Panc1 (cell line): ENCODE results near the gene CRIM1. TPM values are rescaled to one million over a fixed set of nuclear protein-coding genes. Genes with fewer than 3 reads are reported as not detected.

Experiments used
- ATAC-seq: fragments of 200-7000 bp; cut with Tn5 transposase; 2 replicates; pipeline ENCODE4 v1.9.1; 2020; ENCODE audit warnings: mild to moderate bottlenecking, moderate library complexity
- BruUV-seq: library from RNA; stranded (reverse); fragments of 400-500 nt; replicated peaks from 2 replicates; lab custom pipeline; 2021; lab: Mats Ljungman, UMichigan
- CTCF ChIA-PET: fragments of 300-600 bp; sonication (Branson Sonifier 250); formaldehyde crosslinking; loops from one replicate; lab custom pipeline; 2022; ENCODE audit warnings: antibody characterized with exemption; lab: Charles Lee
- POLR2A ChIA-PET: fragments of 300-600 bp; sonication (Branson Sonifier 250); formaldehyde crosslinking; loops from one replicate; lab custom pipeline; 2022; ENCODE audit warnings: antibody characterized with exemption; lab: Charles Lee
- DNase-seq: peaks from one replicate; pipeline ENCODE4 v3.0.0-alpha.2; 2010; ENCODE audit warnings: low read depth, low spot score
- H3K27ac ChIP-seq: 2 replicates; pipeline ENCODE4 v1.5.1; 2011; ENCODE audit warnings: mild to moderate bottlenecking, low read length, inconsistent platforms
- H3K27me3 ChIP-seq: fragments of 200-500 bp; sonication (Bioruptor generic); 2 replicates; pipeline ENCODE4 v1.6.0; 2014; ENCODE audit warnings: low read length, inconsistent platforms; ENCODE audit not compliant: control insufficient read depth, insufficient read depth
- H3K36me3 ChIP-seq: fragments of 200-500 bp; sonication (Bioruptor generic); 2 replicates; pipeline ENCODE4 v1.5.1; 2014; ENCODE audit warnings: inconsistent platforms, mild to moderate bottlenecking, low read length, moderate library complexity; ENCODE audit not compliant: control insufficient read depth, insufficient read depth
- H3K4me1 ChIP-seq: 2 replicates; pipeline ENCODE4 v1.5.1; 2011; ENCODE audit warnings: inconsistent platforms, mild to moderate bottlenecking, low read length, moderate library complexity; ENCODE audit not compliant: control insufficient read depth, insufficient read depth
- H3K4me3 ChIP-seq, 2 experiments: 2 replicates each; pipeline ENCODE4 v1.5.1; 2011 to 2012; ENCODE audit warnings: low read depth in 2 of 2, low read length in 2 of 2, mild to moderate bottlenecking in 2 of 2, inconsistent platforms in 1 of 2, moderate library complexity in 1 of 2
- H3K9me3 ChIP-seq: fragments of 200-500 bp; sonication (Bioruptor generic); 2 replicates; pipeline ENCODE4 v1.5.1; 2014; ENCODE audit warnings: low read depth, mild to moderate bottlenecking, inconsistent platforms, low read length, moderate library complexity; ENCODE audit not compliant: control insufficient read depth, insufficient read depth
- CTCF ChIP-seq: fragments of 450-650 bp; IDR thresholded peaks from 2 replicates; pipeline ENCODE4 v1.5.1; 2017; ENCODE audit warnings: mild to moderate bottlenecking
- POLR2AphosphoS5 ChIP-seq: IDR thresholded peaks from 2 replicates; pipeline ENCODE4 v1.6.1; 2012; ENCODE audit warnings: mild to moderate bottlenecking, low read depth, low read length, moderate library complexity
- REST ChIP-seq, 2 experiments: IDR thresholded peaks; 2 replicates each; pipeline ENCODE4 v1.6.1; 2011 to 2012; ENCODE audit warnings: low read depth in 2 of 2, control low read depth in 1 of 2, low read length in 1 of 2, mild to moderate bottlenecking in 1 of 2, moderate library complexity in 1 of 2; ENCODE audit not compliant: insufficient read depth in 1 of 2
- SIN3A ChIP-seq: IDR thresholded peaks from 2 replicates; pipeline ENCODE4 v1.6.1; 2012; ENCODE audit warnings: low read depth, mild to moderate bottlenecking, low read length, moderate library complexity, borderline replicate concordance; ENCODE audit not compliant: insufficient read depth
- TCF7L2 ChIP-seq: IDR thresholded peaks from 2 replicates; pipeline ENCODE4 v1.6.1; 2011; ENCODE audit warnings: mild to moderate bottlenecking, low read depth, low read length, inconsistent platforms
- in situ Hi-C: cut with HindIII; loops from 2 replicates; pipeline ENCODE4 v1.10.0; 2016; ENCODE audit warnings: low sequenced_read_pairs, low pct_unique_long_range_greater_than_20kb
- intact Hi-C: fragments of 100-400 bp; cut with micrococcal nuclease; formaldehyde crosslinking; loops from one replicate; pipeline ENCODE4 v1.10.0; 2022; ENCODE audit not compliant: unreplicated experiment
- total RNA-seq: library from RNA; stranded (reverse); gene quantifications from one replicate; pipeline ENCODE4 v1.2.1, GENCODE V29; 2021; ENCODE audit not compliant: unreplicated experiment

Gene CRIM1
- total RNA-seq, 1 experiment from 2014 or later = 290 TPM

GRCh38 chr2:36380624-36381481 lies 25.3 kb downstream of the CRIM1 start:
- no peak overlapping the region for H3K4me3 ChIP-seq
- intact Hi-C loops = no loop called here
- H3K27ac ChIP-seq = peak overlapping the region; percentile 98
- ChIA-PET CTCF (no interaction called here), POLR2A (no interaction called here)
- in situ Hi-C loops = no loop called here
- H3K36me3 ChIP-seq = no peaks in the 10 kb centered on the region
- TF ChIP-seq POLR2AphosphoS5 (peak; percentile 8; the same call in 1 of the 2 replicates), SIN3A (no peak), REST (IDR thresholded peaks at IDR 0.05; ENCODE audit: insufficient read depth in 1 of 2, low read depth in 2 of 2, low read length in 1 of 2) (no peak), CTCF (no peak), TCF7L2 (no peak)
- no peaks in the 10 kb centered on the region for H3K27me3 ChIP-seq
- BruUV-seq = no TSS peak
- ATAC-seq (peak; percentile 70), DNase-seq (no peak)
- peaks cover 98% of the 10 kb centered on the region for H3K4me1 ChIP-seq
- no peaks in the 10 kb centered on the region for H3K9me3 ChIP-seq

GRCh38 chr2:36381993-36382392 lies 26.4 kb downstream of the CRIM1 start:
- Histone ChIP-seq H3K27me3 (no peaks in the 10 kb centered on the region), H3K9me3 (no peaks in the 10 kb centered on the region), H3K36me3 (no peaks in the 10 kb centered on the region), H3K4me3 (no peak overlapping the region), H3K27ac (peak overlapping the region; percentile 98), H3K4me1 (peaks cover 98% of the 10 kb centered on the region)
- no peak for DNase-seq
- BruUV-seq = no TSS peak
- ATAC-seq = no peak
- TF ChIP-seq POLR2AphosphoS5 (0 out of 2 replicates have a peak, but pooled peaks have one; percentile 15), TCF7L2 (no peak)
- ChIA-PET POLR2A (no interaction called here), CTCF (no interaction called here)
- in situ Hi-C loops = no loop called here
- intact Hi-C loops = no loop called here

GRCh38 chr2:36382472-36382871 lies 26.9 kb downstream of the CRIM1 start:
- H3K9me3 ChIP-seq = no peaks in the 10 kb centered on the region
- ATAC-seq (no peak), DNase-seq (no peak)
- CTCF ChIA-PET = no interaction called here
- H3K4me1 ChIP-seq = peaks cover 98% of the 10 kb centered on the region
- no peaks in the 10 kb centered on the region for H3K27me3 ChIP-seq
- TF ChIP-seq REST (IDR thresholded peaks at IDR 0.05; ENCODE audit: insufficient read depth in 1 of 2, low read depth in 2 of 2, low read length in 1 of 2) = no peak
- TF ChIP-seq SIN3A = no peak
- no peak for TF ChIP-seq POLR2AphosphoS5
- no peak for TF ChIP-seq TCF7L2
- TF ChIP-seq CTCF = no peak
- POLR2A ChIA-PET = no interaction called here
- H3K4me3 ChIP-seq = no peak overlapping the region
- in situ Hi-C loops (no loop called here), intact Hi-C loops (no loop called here)
- no TSS peak for BruUV-seq
- H3K27ac ChIP-seq = peak overlapping the region; percentile 98
- no peaks in the 10 kb centered on the region; the same call in 1 of the 2 replicates for H3K36me3 ChIP-seq
